HL-60 (cell line): ENCODE measurements around the gene CUTA.

ENCODE experiments used
- GABPA ChIP-seq: IDR thresholded peaks from 2 replicates; pipeline ENCODE4 v1.6.1; 2012; ENCODE audit warnings: low read depth
- POLR2AphosphoS5 ChIP-seq: IDR thresholded peaks from 2 replicates; pipeline ENCODE4 v1.6.1; 2012; ENCODE audit warnings: low read depth
- TF ChIP-seq, protein P1 (sequence below): IDR thresholded peaks from one replicate; pipeline ENCODE4 v1.5.1; 2011; ENCODE audit warnings: low read length, control low read depth, inconsistent platforms; ENCODE audit not compliant: insufficient read depth

DNA sequence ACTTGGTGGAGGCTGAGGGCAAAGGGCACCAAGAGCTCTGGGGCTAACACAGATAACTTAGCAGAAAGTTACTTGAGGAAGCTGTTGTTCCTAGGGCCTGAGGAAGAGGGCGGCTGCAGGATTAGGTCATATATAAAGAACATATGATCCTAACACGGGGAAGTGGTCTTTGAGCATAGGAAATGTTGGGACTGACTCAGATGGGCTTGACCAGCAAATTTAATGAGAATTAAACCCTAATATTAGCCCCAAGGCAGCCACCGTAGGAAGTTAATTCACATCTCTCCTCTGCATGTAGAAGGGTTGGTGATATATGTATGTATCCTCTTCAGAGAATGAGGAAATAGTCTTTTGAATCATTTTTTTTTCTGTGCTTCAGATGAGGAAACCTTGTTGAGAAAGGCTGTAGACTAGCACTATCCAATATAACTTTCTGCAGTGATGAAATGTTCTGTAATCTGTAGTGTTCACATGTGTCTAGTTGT, 27.3 kb upstream of the CUTA start:
- TF ChIP-seq, protein P1, sequence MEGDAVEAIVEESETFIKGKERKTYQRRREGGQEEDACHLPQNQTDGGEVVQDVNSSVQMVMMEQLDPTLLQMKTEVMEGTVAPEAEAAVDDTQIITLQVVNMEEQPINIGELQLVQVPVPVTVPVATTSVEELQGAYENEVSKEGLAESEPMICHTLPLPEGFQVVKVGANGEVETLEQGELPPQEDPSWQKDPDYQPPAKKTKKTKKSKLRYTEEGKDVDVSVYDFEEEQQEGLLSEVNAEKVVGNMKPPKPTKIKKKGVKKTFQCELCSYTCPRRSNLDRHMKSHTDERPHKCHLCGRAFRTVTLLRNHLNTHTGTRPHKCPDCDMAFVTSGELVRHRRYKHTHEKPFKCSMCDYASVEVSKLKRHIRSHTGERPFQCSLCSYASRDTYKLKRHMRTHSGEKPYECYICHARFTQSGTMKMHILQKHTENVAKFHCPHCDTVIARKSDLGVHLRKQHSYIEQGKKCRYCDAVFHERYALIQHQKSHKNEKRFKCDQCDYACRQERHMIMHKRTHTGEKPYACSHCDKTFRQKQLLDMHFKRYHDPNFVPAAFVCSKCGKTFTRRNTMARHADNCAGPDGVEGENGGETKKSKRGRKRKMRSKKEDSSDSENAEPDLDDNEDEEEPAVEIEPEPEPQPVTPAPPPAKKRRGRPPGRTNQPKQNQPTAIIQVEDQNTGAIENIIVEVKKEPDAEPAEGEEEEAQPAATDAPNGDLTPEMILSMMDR = no peak
- TF ChIP-seq POLR2AphosphoS5 (no peak), GABPA (no peak)
